ENCODE data around the gene NEMP1. TPM values are rescaled to one million over a fixed set of nuclear protein-coding genes. Genes with fewer than 3 reads are reported as not detected.
A peak's percentile ranks its signal among the peaks of the same experiment; 100 is the strongest.

Gene NEMP1
- total and polyA plus RNA-seq, 2 of the 13 experiments (the other 11 are each of a cell fraction or from before 2014, with no cell fraction given) = 11.4 to 12.9 TPM

- no peaks in the 10 kb centered on the region for H3K79me2 ChIP-seq (ENCODE audit: insufficient read depth, low read length)
- no peaks in the 10 kb centered on the region for H4K20me1 ChIP-seq (ENCODE audit: insufficient read depth, low read length)
- intact Hi-C loops (cut with micrococcal nuclease; ENCODE audit: unreplicated experiment) (loop anchor here (2.0 kb wide), 1 partner anchor 22 kb away; the partner anchor contains the start of gene NAB2), in situ Hi-C loops (cut with HindIII; ENCODE audit: extremely low pct_ligation_motif_present, low pct_unique_long_range_greater_than_20kb) (loop anchor here (5.0 kb wide), 2 partner anchors 39 to 104 kb away; partner anchors contain the start of gene ZBTB39)
- POLR2A ChIA-PET = interaction anchor here (0.6 to 5.9 kb wide), 35 partner anchors 10 to 423 kb away, joined by 3 to 309 read pairs (median 8); partner anchors contain the start of genes DDIT3, INHBC, LRP1 and LRP1-AS
- H3K4me3 ChIP-seq (replicated peaks in 1 of 3; ENCODE audit: insufficient read depth in 1 of 3, low read depth in 2 of 3, low read length in 3 of 3) = peak within 1 kb of the TSS; percentile 72 to 91 (median 87)
- peaks cover 46% of the 10 kb centered on the region for H3K4me1 ChIP-seq (ENCODE audit: insufficient read depth, low read length)
- H3K4me2 ChIP-seq (ENCODE audit: low read depth, low read length) = peak within 1 kb of the TSS; percentile 99
- peak within 1 kb of the TSS; percentile 82 for H3K27ac ChIP-seq (ENCODE audit: extremely low read length, insufficient read depth, low read length)
- H3K36me3 ChIP-seq (replicated peaks in 1 of 2; ENCODE audit: control insufficient read depth in 1 of 2, insufficient read depth in 2 of 2, low read length in 2 of 2) = peaks cover 0 to 6% of the 10 kb centered on the region in 2 experiments; a peak in 3 of 5 replicates
- CTCF ChIA-PET (ENCODE audit: low intra/inter-chr PET ratio, low total read pairs) = interaction anchor here (1.3 to 3.3 kb wide), 3 partner anchors 9 to 42 kb away, joined by 3 to 76 read pairs (median 12); no protein-coding TSS in a partner anchor
- no peak within 1 kb of the TSS for H2AFZ ChIP-seq (ENCODE audit: low read length)
- no peaks in the 10 kb centered on the region for H3K9me3 ChIP-seq (ENCODE audit: low read length)
- ATAC-seq = peak; percentile 66
- no TSS peak for BruUV-seq (replicated peaks)
- under 1% methylated on average over 12 of the region's 13 CpGs for WGBS (ENCODE audit: low lambda C conversion rate)
- FAIRE-seq = peak; percentile 79
- peak within 1 kb of the TSS; percentile 83 for H3K9ac ChIP-seq (ENCODE audit: insufficient read depth, low read depth, low read length)
- peak; percentile 71 for DNase-seq (ENCODE audit: low spot score)
- H3K27me3 ChIP-seq (ENCODE audit: control insufficient read depth in 1 of 2, insufficient read depth in 2 of 2, low read length in 2 of 2) = no peaks in the 10 kb centered on the region; a peak in 1 of 5 replicates
- 0 out of 2 replicates have a peak, but pooled peaks have one; percentile 38 for TF ChIP-seq ZBTB42 (CRISPR knock-in tag; IDR thresholded peaks at IDR 0.05)
- TF ChIP-seq POLR2A (IDR thresholded peaks at IDR 0.05; ENCODE audit: insufficient read depth in 1 of 2, low read depth in 2 of 2, low read length in 2 of 2) = peak in 1 of 2 experiments; percentile 55; a peak in 1 of 4 replicates
- no peak for TF ChIP-seq SMAD9 (CRISPR knock-in tag; IDR thresholded peaks at IDR 0.05)
- TF ChIP-seq ZNF619 (CRISPR knock-in tag; IDR thresholded peaks at IDR 0.05) = no peak
- TF ChIP-seq, protein P1, sequence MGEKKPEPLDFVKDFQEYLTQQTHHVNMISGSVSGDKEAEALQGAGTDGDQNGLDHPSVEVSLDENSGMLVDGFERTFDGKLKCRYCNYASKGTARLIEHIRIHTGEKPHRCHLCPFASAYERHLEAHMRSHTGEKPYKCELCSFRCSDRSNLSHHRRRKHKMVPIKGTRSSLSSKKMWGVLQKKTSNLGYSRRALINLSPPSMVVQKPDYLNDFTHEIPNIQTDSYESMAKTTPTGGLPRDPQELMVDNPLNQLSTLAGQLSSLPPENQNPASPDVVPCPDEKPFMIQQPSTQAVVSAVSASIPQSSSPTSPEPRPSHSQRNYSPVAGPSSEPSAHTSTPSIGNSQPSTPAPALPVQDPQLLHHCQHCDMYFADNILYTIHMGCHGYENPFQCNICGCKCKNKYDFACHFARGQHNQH (CRISPR knock-in tag; IDR thresholded peaks at IDR 0.05) = 0 out of 2 replicates have a peak, but pooled peaks have one; percentile 27
- no peak for TF ChIP-seq ZBTB43 (CRISPR knock-in tag; conservative IDR thresholded peaks at IDR 0.05)
- no peak for TF ChIP-seq ZNF430 (CRISPR knock-in tag; IDR thresholded peaks at IDR 0.05)
- TF ChIP-seq ZNF788 (CRISPR knock-in tag; IDR thresholded peaks at IDR 0.05; ENCODE audit: borderline replicate concordance) = no peak
- peak; percentile 19; the same call in 1 of the 2 replicates for TF ChIP-seq ELF3 (CRISPR knock-in tag; IDR thresholded peaks at IDR 0.05)
- TF ChIP-seq, protein P2, sequence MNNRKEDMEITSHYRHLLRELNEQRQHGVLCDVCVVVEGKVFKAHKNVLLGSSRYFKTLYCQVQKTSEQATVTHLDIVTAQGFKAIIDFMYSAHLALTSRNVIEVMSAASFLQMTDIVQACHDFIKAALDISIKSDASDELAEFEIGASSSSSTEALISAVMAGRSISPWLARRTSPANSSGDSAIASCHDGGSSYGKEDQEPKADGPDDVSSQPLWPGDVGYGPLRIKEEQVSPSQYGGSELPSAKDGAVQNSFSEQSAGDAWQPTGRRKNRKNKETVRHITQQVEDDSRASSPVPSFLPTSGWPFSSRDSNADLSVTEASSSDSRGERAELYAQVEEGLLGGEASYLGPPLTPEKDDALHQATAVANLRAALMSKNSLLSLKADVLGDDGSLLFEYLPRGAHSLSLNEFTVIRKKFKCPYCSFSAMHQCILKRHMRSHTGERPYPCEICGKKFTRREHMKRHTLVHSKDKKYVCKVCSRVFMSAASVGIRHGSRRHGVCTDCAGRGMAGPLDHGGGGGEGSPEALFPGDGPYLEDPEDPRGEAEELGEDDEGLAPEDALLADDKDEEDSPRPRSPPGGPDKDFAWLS (CRISPR knock-in tag; IDR thresholded peaks at IDR 0.05; ENCODE audit: borderline replicate concordance) = no peak; the same call in 1 of the 2 replicates
- TF ChIP-seq ZBTB25 (CRISPR knock-in tag; IDR thresholded peaks at IDR 0.05) = 0 out of 2 replicates have a peak, but pooled peaks have one; percentile 9
- TF ChIP-seq ZNF513 (CRISPR knock-in tag; conservative IDR thresholded peaks at IDR 0.05) = no peak
- TF ChIP-seq ZNF34 (CRISPR knock-in tag; IDR thresholded peaks at IDR 0.05; ENCODE audit: borderline replicate concordance) = peak; percentile 9; the same call in 1 of the 2 replicates
These were observed 32.6 kb upstream of the NEMP1 start, which contains the start of gene STAT6 for GRCh38 chr12:57111031-57111734. Gene STAT6 (minus strand): TSS chr12:57111362. CDS start chr12:57108278, 3,084 bp downstream.

All from HepG2 (cell line).